ENCODE measurements around the gene MFAP4. TPM values are rescaled to one million over a fixed set of nuclear protein-coding genes. Genes with fewer than 3 reads are reported as not detected.

Gene MFAP4
- total RNA-seq, 1 experiment from 2014 or later = 1.5 TPM

DNA sequence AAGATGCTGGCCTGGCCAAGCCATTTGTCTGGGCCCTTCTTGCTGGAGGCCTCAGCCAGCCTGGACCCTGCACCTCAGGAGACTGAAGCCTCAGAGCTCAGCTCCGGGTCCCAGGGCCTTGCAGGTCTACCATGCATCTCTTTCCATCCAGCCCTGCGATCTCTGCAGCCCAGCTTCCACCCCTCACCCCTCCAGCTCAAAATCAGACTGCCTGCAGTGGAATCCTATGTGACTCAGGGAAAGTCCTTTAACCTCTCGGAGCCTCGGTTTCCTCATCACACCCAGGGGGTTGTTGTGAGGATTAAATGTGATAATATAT is 21.5 kb downstream of the MFAP4 start:
- no peak for DNase-seq
- TF ChIP-seq, protein P1, sequence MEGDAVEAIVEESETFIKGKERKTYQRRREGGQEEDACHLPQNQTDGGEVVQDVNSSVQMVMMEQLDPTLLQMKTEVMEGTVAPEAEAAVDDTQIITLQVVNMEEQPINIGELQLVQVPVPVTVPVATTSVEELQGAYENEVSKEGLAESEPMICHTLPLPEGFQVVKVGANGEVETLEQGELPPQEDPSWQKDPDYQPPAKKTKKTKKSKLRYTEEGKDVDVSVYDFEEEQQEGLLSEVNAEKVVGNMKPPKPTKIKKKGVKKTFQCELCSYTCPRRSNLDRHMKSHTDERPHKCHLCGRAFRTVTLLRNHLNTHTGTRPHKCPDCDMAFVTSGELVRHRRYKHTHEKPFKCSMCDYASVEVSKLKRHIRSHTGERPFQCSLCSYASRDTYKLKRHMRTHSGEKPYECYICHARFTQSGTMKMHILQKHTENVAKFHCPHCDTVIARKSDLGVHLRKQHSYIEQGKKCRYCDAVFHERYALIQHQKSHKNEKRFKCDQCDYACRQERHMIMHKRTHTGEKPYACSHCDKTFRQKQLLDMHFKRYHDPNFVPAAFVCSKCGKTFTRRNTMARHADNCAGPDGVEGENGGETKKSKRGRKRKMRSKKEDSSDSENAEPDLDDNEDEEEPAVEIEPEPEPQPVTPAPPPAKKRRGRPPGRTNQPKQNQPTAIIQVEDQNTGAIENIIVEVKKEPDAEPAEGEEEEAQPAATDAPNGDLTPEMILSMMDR (conservative IDR thresholded peaks at IDR 0.05) = no peak
- Histone ChIP-seq H3K23ac (ENCODE audit: insufficient read length, low read depth, low read length) (no peak overlapping the region), H3K79me1 (ENCODE audit: insufficient read depth, low read depth, low read length, poor library complexity, severe bottlenecking) (no peaks in the 10 kb centered on the region), H3K14ac (ENCODE audit: insufficient read depth, low read length) (no peak overlapping the region), H4K8ac (replicated peaks; ENCODE audit: insufficient read length, low read depth, low read length) (no peak overlapping the region), H3K27me3 (ENCODE audit: insufficient read depth, low read length) (no peaks in the 10 kb centered on the region), H2BK5ac (ENCODE audit: insufficient read length, low read length) (no peak overlapping the region), H3K23me2 (ENCODE audit: insufficient read length, low read depth, low read length, poor library complexity, severe bottlenecking) (no peaks in the 10 kb centered on the region), H4K91ac (ENCODE audit: insufficient read length, low read depth, low read length) (no peak overlapping the region), H4K5ac (ENCODE audit: insufficient read length, low read depth, low read length) (no peak overlapping the region), H3K4me1 (ENCODE audit: insufficient read depth, low read length) (no peaks in the 10 kb centered on the region), H2AK5ac (ENCODE audit: insufficient read length, low read length) (no peak overlapping the region), H3K27ac (ENCODE audit: insufficient read length, low read depth, low read length) (no peak overlapping the region), H4K20me1 (ENCODE audit: control insufficient read depth, insufficient read depth, insufficient read length) (no peaks in the 10 kb centered on the region), H3T11ph (ENCODE audit: low read length) (no peak overlapping the region), H3K18ac (ENCODE audit: insufficient read length, low read depth, low read length) (no peak overlapping the region), H2BK12ac (ENCODE audit: insufficient read length, low read depth, low read length) (no peak overlapping the region), H2AFZ (ENCODE audit: low read length) (no peak overlapping the region), H2BK15ac (ENCODE audit: low read depth, low read length) (no peak overlapping the region), H2BK120ac (ENCODE audit: low read depth, low read length, poor library complexity, severe bottlenecking) (no peak overlapping the region), H3K9me3 (ENCODE audit: control insufficient read depth, low read depth, low read length) (no peaks in the 10 kb centered on the region), H3K9ac (ENCODE audit: extremely low read depth, insufficient read length, low read length) (no peak overlapping the region), H3K56ac (ENCODE audit: insufficient read length, low read depth, low read length) (no peak overlapping the region), H3K4ac (ENCODE audit: low read depth, low read length) (no peak overlapping the region), H3K4me2 (ENCODE audit: insufficient read depth, insufficient read length, low read length) (no peak overlapping the region), H3K79me2 (ENCODE audit: insufficient read depth, low read length) (no peaks in the 10 kb centered on the region), H2BK20ac (ENCODE audit: low read depth, low read length, poor library complexity, severe bottlenecking) (no peak overlapping the region)
- no peaks in the 10 kb centered on the region; a peak in 1 of 5 replicates for H3K9me3 Mint-ChIP-seq
- no peak overlapping the region; a peak in 1 of 7 replicates for H3K27ac Mint-ChIP-seq
- H3K4me1 Mint-ChIP-seq = peaks cover 22 to 30% of the 10 kb centered on the region in 2 experiments
- peaks cover 5% of the 10 kb centered on the region; the same call in 1 of the 2 replicates for H3K27me3 Mint-ChIP-seq (ENCODE audit: low read depth)
- no peak overlapping the region for H3K4me3 Mint-ChIP-seq
- H3K36me3 Mint-ChIP-seq (ENCODE audit: insufficient read depth in 1 of 3, low read depth in 3 of 3) = peaks cover 0 to 8% (median 7%) of the 10 kb centered on the region in 3 experiments; a peak in 4 of 7 replicates
- WGBS (ENCODE audit: extremely low coverage, insufficient read length, low lambda C conversion rate) = no CpG with 5 or more reads among the region's 4 CpGs

Data from H9 (cell line).